A375 (cell line): ENCODE data around the gene SULT1C4. TPM values are rescaled to one million over a fixed set of nuclear protein-coding genes. Genes with fewer than 3 reads are reported as not detected.

ENCODE experiments used
- small RNA-seq: library from RNA; depleted of rRNA; stranded (forward); fragments of <200 nt; gene quantifications from one replicate; pipeline ENCODE3, GENCODE V24; 2014
- total RNA-seq: library from RNA; depleted of rRNA; stranded (reverse); fragments of >200 nt; shearing (Covaris generic); gene quantifications from 2 replicates; pipeline ENCODE4 v1.2.3, GENCODE V29; 2014; rRNA removed

Gene SULT1C4
- total RNA-seq = not detected in 2 replicates

DNA sequence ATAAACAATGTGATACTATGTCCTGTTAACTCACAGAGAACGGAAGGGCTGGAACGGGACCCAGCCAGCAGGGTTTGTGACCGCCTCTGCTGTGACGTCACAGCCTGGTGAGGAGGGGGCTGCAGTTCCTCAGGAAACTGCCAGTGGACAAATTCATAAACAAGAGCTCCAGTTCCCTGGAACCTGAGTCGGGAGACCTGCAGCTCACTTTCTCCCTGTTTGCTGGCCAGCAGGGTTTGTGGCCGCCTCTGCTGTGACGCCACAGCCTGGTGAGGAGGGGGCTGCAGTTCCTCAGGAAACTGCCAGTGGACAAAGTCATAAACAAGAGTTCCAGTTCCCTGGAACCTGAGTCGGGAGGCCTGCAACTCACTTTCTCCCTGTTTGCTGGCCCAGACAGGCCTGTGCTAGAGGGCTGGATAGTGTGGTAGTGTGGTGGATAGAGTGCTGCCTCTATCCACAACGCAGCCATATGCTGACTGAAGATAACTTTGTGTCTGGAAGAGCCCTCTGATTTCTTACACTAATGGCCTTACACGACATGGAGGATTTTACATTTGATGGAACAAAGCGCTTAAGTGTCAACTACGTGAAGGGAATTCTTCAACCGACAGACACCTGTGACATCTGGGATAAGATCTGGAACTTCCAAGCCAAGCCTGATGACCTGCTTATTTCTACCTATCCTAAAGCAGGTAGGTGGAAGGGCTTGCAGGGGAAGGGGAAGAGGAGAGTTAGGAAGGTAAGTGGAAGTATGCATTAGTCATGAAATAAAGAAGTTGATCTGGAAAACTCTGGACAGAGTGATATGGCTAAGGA is at the start of gene SULT1C4:
Gene SULT1C4 (plus strand): TSS at position 140 of the 816 bp plus-strand sequence. CDS start 384 bp downstream, at position 524.

Small RNA genes lying within 50 kb of the gene (small RNA-seq; reads per million reads assigned to genes)
- gene SMIM12P1 = not detected

Other genes with a start within 250 kb of the SULT1C4 start
- gene SULT1C3, start 138.0 kb upstream of the SULT1C4 start, total RNA-seq = not detected in 2 replicates
- 2.5 and 3.5 TPM in 2 replicates for gene SULT1C2, start 89.1 kb upstream of the SULT1C4 start, total RNA-seq
- gene GCC2, start 71.3 kb downstream of the SULT1C4 start, total RNA-seq = 13.7 and 17.9 TPM in 2 replicates
- 43.7 and 44.6 TPM in 2 replicates for gene LIMS1, start 156.5 kb downstream of the SULT1C4 start, total RNA-seq